ENCODE measurements around the gene TTI1. TPM values are rescaled to one million over a fixed set of nuclear protein-coding genes. Genes with fewer than 3 reads are reported as not detected.
A peak's percentile ranks its signal among the peaks of the same experiment; 100 is the strongest.

The TTI1 gene
- total RNA-seq, 2 donors from 2014 or later, result 37.5 to 56.2 TPM

DNA sequence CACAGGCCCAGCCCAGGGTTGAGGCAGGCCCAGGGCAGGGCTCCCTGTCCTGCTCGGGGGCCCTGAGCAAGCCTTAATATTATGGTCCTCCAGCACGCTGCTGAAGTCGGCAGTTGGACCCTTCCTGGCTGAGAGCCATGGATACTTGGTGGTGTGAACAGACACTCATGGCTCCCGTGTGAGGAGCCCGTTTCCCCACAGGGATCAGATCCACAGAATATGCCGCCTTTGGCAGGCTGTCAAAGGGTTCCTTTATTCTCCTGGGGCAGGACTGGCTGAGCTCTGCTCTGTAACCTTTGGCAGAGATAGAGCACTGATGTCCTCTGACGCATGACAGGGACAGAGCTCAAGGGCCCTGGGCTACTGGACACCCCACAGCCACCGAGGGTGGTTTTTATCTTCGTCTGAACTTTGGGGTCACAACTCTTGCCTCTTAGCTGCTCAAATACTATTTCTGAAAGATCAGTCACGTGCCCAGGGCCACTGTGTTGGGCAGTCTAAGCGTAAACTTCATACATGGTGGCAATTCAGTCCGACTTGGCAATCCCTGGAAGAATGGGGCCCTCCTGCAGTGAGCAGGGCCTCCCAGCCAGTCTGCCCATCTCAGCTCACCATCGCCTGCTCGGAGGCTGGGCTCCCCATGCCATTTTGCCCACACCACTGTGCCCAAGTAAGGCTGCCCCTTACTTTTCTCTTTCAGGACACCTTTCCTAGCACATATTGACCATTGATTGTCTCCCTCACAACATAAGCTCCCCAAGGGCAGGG, 49.1 kb downstream of the TTI1 start:
- H3K36me3 Mint-ChIP-seq (ENCODE audit: low read depth), result peaks cover 20% of the 10 kb centered on the region
- H3K9me3 ChIP-seq (ENCODE audit: control insufficient read depth, low read length), result no peaks in the 10 kb centered on the region
- H3K4me3 Mint-ChIP-seq, result no peak overlapping the region
- peaks cover 23% of the 10 kb centered on the region for H3K36me3 ChIP-seq (ENCODE audit: control insufficient read depth, insufficient read depth, low read length)
- peaks cover 28% of the 10 kb centered on the region for H3K4me1 Mint-ChIP-seq
- no peaks in the 10 kb centered on the region for H3K27me3 Mint-ChIP-seq (ENCODE audit: insufficient read depth)
- no peak for DNase-seq
- H3K4me1 ChIP-seq (ENCODE audit: control insufficient read depth, insufficient read depth, low read length), result peaks cover 16% of the 10 kb centered on the region
- peak overlapping the region; percentile 39 for H3K27ac Mint-ChIP-seq
- no peak overlapping the region for H3K9ac ChIP-seq (ENCODE audit: extremely low read depth, low read length, poor library complexity, severe bottlenecking)
- TF ChIP-seq CTCF (conservative IDR thresholded peaks at IDR 0.05), result no peak
- 94% methylated on average over 13 to 14 of the region's 14 CpGs for WGBS, 2 experiments (ENCODE audit: insufficient coverage in 1 of 2, insufficient read length in 1 of 2)
- no peaks in the 10 kb centered on the region for H3K27me3 ChIP-seq (ENCODE audit: control insufficient read depth, insufficient read depth, low read length, poor library complexity, severe bottlenecking)
- H3K4me3 ChIP-seq (ENCODE audit: low read length), result no peak overlapping the region
- peak overlapping the region; percentile 45 for H3K27ac ChIP-seq (ENCODE audit: low read depth, low read length)
- no peaks in the 10 kb centered on the region for H3K9me3 Mint-ChIP-seq

- Histone ChIP-seq H3K9me3 (ENCODE audit: control insufficient read depth, low read length) (no peaks in the 10 kb centered on the region), H3K9ac (ENCODE audit: extremely low read depth, low read length, poor library complexity, severe bottlenecking) (no peak overlapping the region), H3K27ac (ENCODE audit: low read depth, low read length) (no peak overlapping the region), H3K27me3 (ENCODE audit: control insufficient read depth, insufficient read depth, low read length, poor library complexity, severe bottlenecking) (no peaks in the 10 kb centered on the region), H3K36me3 (ENCODE audit: control insufficient read depth, insufficient read depth, low read length) (peaks cover 17% of the 10 kb centered on the region), H3K4me1 (ENCODE audit: control insufficient read depth, insufficient read depth, low read length) (peaks cover 16% of the 10 kb centered on the region), H3K4me3 (ENCODE audit: low read length) (no peak overlapping the region)
- no peaks in the 10 kb centered on the region for H3K27me3 Mint-ChIP-seq (ENCODE audit: insufficient read depth)
- peaks cover 20% of the 10 kb centered on the region for H3K36me3 Mint-ChIP-seq (ENCODE audit: low read depth)
- no peak for DNase-seq
- no peak overlapping the region for H3K4me3 Mint-ChIP-seq
- WGBS, 2 experiments (ENCODE audit: insufficient coverage in 1 of 2, insufficient read length in 1 of 2), result 90 to 100% methylated on average over 2 to 13 of the region's 13 CpGs
- TF ChIP-seq CTCF (conservative IDR thresholded peaks at IDR 0.05), result no peak
- no peak overlapping the region for H3K27ac Mint-ChIP-seq
- peaks cover 24% of the 10 kb centered on the region for H3K4me1 Mint-ChIP-seq
- no peaks in the 10 kb centered on the region for H3K9me3 Mint-ChIP-seq
Observed at GRCh38 chr20:37983286-37983685, 50.0 kb downstream of the TTI1 start.

- Mint-ChIP-seq H3K27me3 (ENCODE audit: insufficient read depth) (no peaks in the 10 kb centered on the region), H3K27ac (no peak overlapping the region), H3K4me1 (peaks cover 11% of the 10 kb centered on the region), H3K4me3 (no peak overlapping the region), H3K9me3 (no peaks in the 10 kb centered on the region), H3K36me3 (ENCODE audit: low read depth) (peaks cover 18% of the 10 kb centered on the region)
- TF ChIP-seq CTCF (conservative IDR thresholded peaks at IDR 0.05), result no peak
- H3K27ac ChIP-seq (ENCODE audit: low read depth, low read length), result no peak overlapping the region
- no peak for DNase-seq
- no peaks in the 10 kb centered on the region for H3K9me3 ChIP-seq (ENCODE audit: control insufficient read depth, low read length)
- H3K9ac ChIP-seq (ENCODE audit: extremely low read depth, low read length, poor library complexity, severe bottlenecking), result no peak overlapping the region
- no peaks in the 10 kb centered on the region for H3K27me3 ChIP-seq (ENCODE audit: control insufficient read depth, insufficient read depth, low read length, poor library complexity, severe bottlenecking)
- peaks cover 14% of the 10 kb centered on the region for H3K36me3 ChIP-seq (ENCODE audit: control insufficient read depth, insufficient read depth, low read length)
- WGBS, 2 experiments (ENCODE audit: insufficient coverage in 1 of 2, insufficient read length in 1 of 2), result 95 to 100% methylated on average over 8 of the region's 8 CpGs
- peaks cover under 1% of the 10 kb centered on the region for H3K4me1 ChIP-seq (ENCODE audit: control insufficient read depth, insufficient read depth, low read length)
- no peak overlapping the region for H3K4me3 ChIP-seq (ENCODE audit: low read length)
Observed at GRCh38 chr20:37981568-37981967, 51.7 kb downstream of the TTI1 start.

Measured in endodermal cell (in vitro differentiated cells).